Brain pericyte (primary cell): Measurements from ENCODE around the gene KCNAB2.

Experiments
- DNase-seq: peaks from one replicate; pipeline ENCODE4 v3.0.0-alpha.2; 2012; ENCODE audit warnings: low read depth, low spot score

The KCNAB2 gene

DNA sequence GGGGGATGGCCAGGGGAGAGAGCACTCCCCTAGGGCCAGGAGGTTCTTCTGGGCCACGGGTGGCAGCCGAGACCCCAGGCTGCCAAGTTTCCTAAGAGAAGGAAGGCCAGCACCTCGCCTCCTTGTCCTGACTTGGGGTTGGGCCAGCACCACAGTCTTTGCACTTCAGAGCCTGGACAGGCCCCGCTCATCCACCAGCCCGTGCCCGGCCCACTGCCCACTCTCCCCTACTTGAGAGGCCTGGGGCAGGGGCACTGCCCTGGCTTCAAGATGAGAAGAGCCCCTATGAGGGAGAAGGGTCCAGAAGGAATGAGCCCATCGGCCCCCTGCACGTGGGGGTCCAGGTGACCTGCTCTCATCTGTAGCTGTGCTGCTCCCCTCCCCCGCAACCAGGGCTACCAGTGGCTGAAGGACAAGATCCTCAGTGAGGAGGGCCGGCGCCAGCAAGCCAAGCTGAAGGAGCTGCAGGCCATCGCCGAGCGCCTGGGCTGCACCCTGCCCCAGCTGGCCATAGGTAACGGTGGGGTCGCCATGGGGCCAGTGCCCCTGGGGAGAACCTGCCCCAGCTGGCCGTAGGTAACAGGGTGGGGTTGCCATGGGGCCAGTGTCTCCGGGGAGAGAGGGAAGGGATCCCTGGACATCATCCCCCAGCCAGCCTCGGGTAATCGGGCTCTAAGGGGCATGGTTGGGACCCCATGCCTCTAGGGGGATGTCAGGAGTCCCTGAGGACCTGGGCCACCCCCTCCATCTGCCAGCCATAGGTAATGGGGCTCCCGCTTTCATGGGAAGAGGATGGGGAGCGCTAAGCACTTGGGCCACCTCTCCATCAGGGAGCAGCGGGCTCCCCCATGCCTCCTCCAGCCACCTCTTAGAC, 50.8 kb downstream of the KCNAB2 start:
- DNase-seq = no peak

DNA sequence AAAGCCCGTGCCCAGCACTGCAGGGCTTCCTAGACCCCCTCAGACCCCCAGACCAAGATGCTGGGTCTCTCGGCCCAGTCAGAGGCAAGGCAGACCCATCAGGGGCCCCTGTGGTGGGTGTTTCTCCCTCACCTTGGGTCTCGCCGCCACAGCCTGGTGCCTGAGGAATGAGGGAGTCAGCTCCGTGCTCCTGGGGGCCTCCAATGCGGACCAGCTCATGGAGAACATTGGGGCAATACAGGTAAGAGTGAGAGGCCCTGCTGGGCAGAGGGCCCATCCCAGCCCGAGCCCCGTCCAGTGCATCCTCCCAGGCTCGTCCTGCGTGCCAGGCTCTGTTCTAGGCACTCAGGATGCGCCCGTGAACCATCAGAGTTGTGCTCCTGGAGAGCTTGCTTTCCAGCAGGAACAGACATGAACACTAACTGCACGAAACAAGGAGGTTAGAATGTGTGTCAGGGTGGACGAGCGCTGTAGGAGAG, 51.5 kb downstream of the KCNAB2 start:
- no peak for DNase-seq

GRCh38 chr1:6097824-6098223, 52.1 kb downstream of the KCNAB2 start:
- no peak for DNase-seq

- no peak for DNase-seq
Measured at GRCh38 chr1:6098303-6099215, 52.9 kb downstream of the KCNAB2 start.

- DNase-seq = no peak
Measured at GRCh38 chr1:6099297-6099696, 53.6 kb downstream of the KCNAB2 start.

- no peak for DNase-seq
Measured at GRCh38 chr1:6099787-6100765, 54.4 kb downstream of the KCNAB2 start.

- DNase-seq = no peak
Measured at GRCh38 chr1:6100861-6101783, 55.4 kb downstream of the KCNAB2 start.

DNA sequence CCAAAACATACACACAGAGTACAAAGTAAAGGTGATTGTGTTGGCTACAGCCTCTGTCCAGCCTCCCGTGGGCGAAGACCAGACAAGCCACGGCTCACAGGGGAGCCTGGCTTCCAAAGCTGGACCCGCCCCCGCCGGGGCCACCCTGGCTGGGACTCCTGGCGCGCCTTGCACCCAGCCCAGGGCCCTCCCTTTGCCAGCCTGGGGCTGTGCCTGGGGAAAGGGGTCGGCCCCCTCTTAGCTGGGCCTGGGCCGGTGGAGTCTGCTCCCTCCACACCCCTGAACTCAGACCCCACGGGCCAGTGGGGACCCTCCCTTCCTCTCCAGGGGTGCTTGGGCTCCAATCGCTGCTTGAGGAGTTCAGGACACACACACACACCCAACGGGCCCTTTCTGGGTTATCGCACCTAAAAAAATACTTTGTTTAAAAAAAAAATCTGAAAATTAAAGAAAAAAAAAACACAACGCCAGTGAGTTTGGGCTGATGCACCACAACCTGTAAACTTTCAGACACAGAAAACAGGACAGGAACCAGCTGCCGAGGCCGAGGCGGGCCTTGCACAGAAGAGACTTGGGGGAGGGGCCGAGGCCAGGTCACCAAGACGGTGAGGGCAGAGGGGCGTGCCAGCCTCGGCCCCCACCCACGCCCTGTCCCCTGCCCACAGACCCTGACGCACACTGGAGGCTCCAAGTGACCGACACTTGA, 56.3 kb downstream of the KCNAB2 start:
- DNase-seq = no peak

DNA sequence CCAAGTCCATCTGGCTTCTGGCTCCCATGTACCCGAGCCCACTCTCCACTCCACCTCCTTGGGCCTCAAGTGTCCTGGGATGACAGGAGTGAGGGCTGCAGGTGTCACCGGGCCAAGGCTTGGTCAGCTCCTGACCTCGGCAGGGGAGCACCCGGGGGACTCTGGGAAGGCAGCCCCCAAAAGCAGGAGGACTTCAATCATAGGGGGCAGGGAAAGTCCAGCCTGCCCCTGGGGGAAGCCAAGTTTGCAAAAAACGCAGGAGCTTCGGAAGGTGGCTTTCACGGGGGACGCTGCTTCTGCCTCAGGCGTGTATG, 56.8 kb downstream of the KCNAB2 start:
- no peak for DNase-seq

DNA sequence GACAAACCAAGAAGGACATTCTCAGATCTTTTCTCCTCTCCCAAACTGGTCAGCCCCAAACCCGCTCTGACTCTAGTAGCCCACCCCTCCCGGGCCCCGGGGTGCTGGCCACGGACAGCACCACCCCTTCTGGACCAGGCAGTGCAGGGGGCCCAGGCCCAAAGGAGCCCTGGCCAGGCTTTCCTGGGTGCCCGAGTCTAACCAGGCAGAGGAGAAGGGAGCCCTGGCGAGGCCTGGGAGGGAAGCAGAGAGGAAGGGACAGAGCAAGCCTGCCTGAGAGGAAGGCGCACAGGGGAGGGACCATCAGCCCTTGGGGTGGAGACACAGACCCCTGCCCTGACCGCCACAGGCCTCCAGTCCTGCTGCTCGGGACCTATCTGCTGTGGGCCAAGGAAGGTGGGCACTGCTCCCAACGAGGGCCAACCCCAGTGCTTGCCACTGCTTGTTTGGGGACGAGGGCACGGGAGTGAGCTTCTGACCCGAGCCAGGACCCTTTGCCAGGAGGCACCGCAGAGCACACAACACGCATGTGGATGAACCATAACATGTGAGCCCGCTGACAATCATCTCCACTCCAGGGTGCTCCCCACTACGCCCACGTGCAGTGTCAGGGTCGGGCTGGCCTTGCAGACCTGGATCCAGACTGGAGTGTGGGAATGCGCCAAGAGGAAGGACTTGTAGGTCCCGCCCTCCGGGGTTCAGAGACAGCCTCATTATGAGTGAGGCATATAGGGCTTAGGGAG, 57.6 kb downstream of the KCNAB2 start:
- DNase-seq = no peak

DNA sequence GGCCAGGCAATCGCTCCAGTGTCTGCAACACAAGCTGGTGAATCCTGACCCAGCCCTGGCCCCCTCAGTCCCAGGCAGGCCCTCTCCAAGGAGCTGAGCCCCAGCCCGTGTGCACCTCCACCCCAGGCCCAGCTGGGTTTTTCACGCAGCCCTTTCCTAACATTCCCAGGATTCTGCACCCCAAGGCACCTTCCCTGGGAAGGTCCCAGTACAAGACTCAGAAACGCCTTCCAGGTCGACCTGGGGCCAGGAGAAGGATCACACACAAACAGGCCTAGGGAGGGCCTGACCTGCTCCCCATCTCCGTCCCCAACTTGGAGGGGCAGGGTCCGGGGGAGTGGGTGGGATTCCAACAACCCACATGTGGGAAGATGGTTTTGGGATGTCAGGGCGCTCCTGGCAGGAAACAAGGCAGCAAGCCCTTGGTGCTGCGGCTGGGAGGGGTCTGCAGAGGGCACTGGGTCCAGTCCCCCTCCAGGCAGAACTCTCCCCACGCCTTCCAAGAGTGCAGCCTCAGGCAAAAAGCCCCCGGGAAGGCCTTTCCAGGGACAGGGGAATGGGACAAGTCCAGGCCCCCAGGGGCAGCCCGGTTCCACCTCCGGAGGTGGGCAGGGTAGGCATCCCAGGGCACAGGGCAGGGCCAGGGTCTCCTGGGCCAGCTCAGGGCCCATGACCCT, 58.3 kb downstream of the KCNAB2 start:
- DNase-seq = no peak

GRCh38 chr1:6104631-6105030, 58.9 kb downstream of the KCNAB2 start:
- no peak for DNase-seq

GRCh38 chr1:6105218-6105679, 59.6 kb downstream of the KCNAB2 start:
- DNase-seq = no peak

DNA sequence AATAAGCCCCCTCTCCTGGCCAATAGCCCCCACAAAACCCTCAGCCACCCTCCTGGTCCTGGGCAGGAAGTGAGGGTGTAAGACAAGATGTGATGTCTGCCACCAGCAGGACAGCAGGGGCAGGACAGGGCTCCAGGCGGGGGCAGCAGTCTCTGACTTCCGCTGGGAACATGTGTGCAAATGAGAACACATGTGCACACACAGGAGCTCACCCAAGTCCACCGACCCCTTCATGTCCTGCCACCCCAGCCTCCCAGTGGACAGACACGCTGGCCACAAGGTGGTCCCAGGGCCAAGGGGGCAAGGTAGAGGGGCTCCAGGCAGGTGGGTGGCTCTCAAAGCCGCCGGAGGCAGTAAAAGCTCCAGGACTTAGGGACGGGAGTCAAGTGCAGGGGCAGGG, 60.1 kb downstream of the KCNAB2 start:
- no peak for DNase-seq

GRCh38 chr1:6106321-6106731, 60.6 kb downstream of the KCNAB2 start:
- no peak for DNase-seq

DNA sequence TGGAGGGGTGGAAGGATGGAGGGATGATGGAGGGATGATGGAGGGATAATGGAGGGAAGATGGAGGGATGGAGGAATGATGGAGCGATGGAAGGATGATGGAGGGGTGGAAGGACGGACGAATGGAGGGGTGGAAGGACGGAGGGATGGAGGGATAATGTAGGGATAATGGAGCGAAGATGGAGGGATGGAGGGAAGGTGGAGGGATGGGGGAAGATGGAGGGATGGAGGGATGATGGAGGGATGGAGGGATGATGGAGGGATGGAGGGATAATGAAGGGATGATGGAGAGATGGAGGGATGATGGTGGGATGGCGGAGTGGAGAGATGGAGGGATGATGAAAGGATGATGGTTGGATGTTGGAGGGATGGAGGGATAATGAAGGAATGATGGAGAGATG, 61.3 kb downstream of the KCNAB2 start:
- no peak for DNase-seq

- no peak for DNase-seq
Measured at GRCh38 chr1:6107409-6108356, 62.0 kb downstream of the KCNAB2 start.
